Measurements from ENCODE around the gene NFIC.

DNA sequence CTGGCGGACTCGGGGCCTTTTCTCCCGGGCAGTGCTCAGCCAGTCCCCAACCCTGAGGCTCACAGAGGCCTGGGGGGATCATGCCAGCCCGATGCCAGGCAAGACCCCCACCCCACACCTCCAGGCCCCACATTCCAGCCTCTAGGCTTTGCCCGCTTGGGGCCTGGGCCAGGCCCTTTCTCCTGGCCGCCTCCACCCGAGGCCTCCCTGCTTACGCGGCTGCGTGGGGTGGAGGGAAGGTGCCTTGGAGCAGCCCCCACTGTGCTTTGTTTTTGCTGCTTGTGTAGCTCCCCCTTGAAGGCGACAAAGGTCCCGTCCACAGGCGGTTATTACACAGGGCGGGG, 75.6 kb downstream of the NFIC start:
- TF ChIP-seq, protein P1, sequence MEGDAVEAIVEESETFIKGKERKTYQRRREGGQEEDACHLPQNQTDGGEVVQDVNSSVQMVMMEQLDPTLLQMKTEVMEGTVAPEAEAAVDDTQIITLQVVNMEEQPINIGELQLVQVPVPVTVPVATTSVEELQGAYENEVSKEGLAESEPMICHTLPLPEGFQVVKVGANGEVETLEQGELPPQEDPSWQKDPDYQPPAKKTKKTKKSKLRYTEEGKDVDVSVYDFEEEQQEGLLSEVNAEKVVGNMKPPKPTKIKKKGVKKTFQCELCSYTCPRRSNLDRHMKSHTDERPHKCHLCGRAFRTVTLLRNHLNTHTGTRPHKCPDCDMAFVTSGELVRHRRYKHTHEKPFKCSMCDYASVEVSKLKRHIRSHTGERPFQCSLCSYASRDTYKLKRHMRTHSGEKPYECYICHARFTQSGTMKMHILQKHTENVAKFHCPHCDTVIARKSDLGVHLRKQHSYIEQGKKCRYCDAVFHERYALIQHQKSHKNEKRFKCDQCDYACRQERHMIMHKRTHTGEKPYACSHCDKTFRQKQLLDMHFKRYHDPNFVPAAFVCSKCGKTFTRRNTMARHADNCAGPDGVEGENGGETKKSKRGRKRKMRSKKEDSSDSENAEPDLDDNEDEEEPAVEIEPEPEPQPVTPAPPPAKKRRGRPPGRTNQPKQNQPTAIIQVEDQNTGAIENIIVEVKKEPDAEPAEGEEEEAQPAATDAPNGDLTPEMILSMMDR (IDR thresholded peaks at IDR 0.05): no peak
- TF ChIP-seq POLR2A (IDR thresholded peaks at IDR 0.05): no peak

Data from Peyer's patch (tissue), 4 donors.